ENCODE measurements around the gene PAGR1.
"Not testable (repeated sequence)": the region's sequence is repeated elsewhere in the genome, so short reads cannot be mapped to it uniquely, and the experiment has no call there.

DNA sequence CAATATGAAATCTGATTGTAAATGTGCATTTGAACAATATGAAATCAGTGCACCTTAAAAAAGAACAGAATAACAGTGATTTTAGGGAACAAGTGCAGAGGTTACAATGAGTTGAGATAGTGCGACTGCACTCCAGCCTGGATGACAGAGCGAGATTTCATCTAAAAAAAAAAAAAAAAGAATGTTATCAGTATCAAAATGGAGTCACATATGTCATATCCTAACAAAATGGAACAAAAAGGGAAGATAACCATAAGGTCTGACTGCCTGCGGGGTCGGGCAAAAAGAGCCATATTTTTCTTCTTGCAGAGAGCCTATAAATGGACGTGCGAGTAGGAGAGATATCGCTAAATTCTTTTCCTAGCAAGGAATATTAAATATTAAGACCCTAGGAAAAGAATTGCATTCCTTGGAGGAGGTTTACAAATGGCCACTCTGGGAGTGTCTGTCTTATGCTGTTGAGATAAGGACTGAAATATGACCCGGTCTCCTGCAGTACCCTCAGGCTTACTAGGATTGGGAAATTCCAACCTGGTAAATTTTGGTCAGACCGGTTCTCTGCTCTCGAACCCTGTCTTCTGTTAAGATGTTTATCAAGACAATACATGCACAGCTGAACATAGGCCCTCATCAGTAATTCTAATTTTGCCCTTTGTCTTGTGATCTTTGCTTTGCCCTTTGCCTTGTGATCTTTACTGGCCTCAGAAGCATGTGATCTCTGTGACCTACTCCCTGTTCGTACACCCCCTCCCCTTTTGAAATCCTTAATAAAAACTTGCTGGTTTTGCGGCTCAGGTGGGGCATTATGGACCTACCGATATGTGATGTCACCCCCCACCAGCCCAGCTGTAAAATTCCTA lies 32.6 kb upstream of the PAGR1 start:
- not testable (repeated sequence) for TF ChIP-seq ESRRG (CRISPR knock-in tag; IDR thresholded peaks at IDR 0.05); ZNF565 (CRISPR knock-in tag; conservative IDR thresholded peaks at IDR 0.05; ENCODE audit: low read depth); ARNTL (CRISPR knock-in tag; IDR thresholded peaks at IDR 0.05; ENCODE audit: borderline replicate concordance, low read depth); ZFP30 (CRISPR knock-in tag; IDR thresholded peaks at IDR 0.05); CREB5 (CRISPR knock-in tag; IDR thresholded peaks at IDR 0.05; ENCODE audit: low read depth); BACH2 (CRISPR knock-in tag; IDR thresholded peaks at IDR 0.05; ENCODE audit: borderline replicate concordance); ZFP3 (CRISPR knock-in tag; IDR thresholded peaks at IDR 0.05); CSRNP3 (CRISPR knock-in tag; IDR thresholded peaks at IDR 0.05); TCF4 (CRISPR knock-in tag; IDR thresholded peaks at IDR 0.05; ENCODE audit: borderline replicate concordance)
- TF ChIP-seq, protein P1, sequence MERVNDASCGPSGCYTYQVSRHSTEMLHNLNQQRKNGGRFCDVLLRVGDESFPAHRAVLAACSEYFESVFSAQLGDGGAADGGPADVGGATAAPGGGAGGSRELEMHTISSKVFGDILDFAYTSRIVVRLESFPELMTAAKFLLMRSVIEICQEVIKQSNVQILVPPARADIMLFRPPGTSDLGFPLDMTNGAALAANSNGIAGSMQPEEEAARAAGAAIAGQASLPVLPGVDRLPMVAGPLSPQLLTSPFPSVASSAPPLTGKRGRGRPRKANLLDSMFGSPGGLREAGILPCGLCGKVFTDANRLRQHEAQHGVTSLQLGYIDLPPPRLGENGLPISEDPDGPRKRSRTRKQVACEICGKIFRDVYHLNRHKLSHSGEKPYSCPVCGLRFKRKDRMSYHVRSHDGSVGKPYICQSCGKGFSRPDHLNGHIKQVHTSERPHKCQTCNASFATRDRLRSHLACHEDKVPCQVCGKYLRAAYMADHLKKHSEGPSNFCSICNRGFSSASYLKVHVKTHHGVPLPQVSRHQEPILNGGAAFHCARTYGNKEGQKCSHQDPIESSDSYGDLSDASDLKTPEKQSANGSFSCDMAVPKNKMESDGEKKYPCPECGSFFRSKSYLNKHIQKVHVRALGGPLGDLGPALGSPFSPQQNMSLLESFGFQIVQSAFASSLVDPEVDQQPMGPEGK (CRISPR knock-in tag; IDR thresholded peaks at IDR 0.05; ENCODE audit: borderline replicate concordance): not testable (repeated sequence)

All from SK-N-SH treated with all-trans-retinoic acid at 6 μM for 48 hours (cell line).